ENCODE data around the gene C14orf119. TPM values are rescaled to one million over a fixed set of nuclear protein-coding genes. Genes with fewer than 3 reads are reported as not detected.

The C14orf119 gene
- total and polyA plus RNA-seq, 8 donors, result 52.6 to 67.6 (median 63.5) TPM

- intact Hi-C loops (cut with DNase I), result no loop called here
- Histone ChIP-seq H3K4me3 (peak within 1 kb of the TSS in 1 of 2 donors; percentile 22), H3K27me3 (no peaks in the 10 kb centered on the region), H3K36me3 (no peaks in the 10 kb centered on the region), H3K4me1 (peaks cover 19 to 67% of the 10 kb centered on the region in 2 donors), H3K27ac (peak within 1 kb of the TSS in 1 of 2 donors; percentile 89), H3K9me3 (no peaks in the 10 kb centered on the region)
- DNase-seq (peak in 1 of 4 donors; percentile 83), ATAC-seq (no peak)
- TF ChIP-seq, protein P1, sequence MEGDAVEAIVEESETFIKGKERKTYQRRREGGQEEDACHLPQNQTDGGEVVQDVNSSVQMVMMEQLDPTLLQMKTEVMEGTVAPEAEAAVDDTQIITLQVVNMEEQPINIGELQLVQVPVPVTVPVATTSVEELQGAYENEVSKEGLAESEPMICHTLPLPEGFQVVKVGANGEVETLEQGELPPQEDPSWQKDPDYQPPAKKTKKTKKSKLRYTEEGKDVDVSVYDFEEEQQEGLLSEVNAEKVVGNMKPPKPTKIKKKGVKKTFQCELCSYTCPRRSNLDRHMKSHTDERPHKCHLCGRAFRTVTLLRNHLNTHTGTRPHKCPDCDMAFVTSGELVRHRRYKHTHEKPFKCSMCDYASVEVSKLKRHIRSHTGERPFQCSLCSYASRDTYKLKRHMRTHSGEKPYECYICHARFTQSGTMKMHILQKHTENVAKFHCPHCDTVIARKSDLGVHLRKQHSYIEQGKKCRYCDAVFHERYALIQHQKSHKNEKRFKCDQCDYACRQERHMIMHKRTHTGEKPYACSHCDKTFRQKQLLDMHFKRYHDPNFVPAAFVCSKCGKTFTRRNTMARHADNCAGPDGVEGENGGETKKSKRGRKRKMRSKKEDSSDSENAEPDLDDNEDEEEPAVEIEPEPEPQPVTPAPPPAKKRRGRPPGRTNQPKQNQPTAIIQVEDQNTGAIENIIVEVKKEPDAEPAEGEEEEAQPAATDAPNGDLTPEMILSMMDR (IDR thresholded peaks at IDR 0.05), result no peak
These were observed 23.4 kb downstream of the C14orf119 start, which contains the start of gene CEBPE for GRCh38 chr14:23118506-23119362. TSS of gene CEBPE (minus strand) at chr14:23119255. CDS start at chr14:23119091, 164 bp downstream.

DNA sequence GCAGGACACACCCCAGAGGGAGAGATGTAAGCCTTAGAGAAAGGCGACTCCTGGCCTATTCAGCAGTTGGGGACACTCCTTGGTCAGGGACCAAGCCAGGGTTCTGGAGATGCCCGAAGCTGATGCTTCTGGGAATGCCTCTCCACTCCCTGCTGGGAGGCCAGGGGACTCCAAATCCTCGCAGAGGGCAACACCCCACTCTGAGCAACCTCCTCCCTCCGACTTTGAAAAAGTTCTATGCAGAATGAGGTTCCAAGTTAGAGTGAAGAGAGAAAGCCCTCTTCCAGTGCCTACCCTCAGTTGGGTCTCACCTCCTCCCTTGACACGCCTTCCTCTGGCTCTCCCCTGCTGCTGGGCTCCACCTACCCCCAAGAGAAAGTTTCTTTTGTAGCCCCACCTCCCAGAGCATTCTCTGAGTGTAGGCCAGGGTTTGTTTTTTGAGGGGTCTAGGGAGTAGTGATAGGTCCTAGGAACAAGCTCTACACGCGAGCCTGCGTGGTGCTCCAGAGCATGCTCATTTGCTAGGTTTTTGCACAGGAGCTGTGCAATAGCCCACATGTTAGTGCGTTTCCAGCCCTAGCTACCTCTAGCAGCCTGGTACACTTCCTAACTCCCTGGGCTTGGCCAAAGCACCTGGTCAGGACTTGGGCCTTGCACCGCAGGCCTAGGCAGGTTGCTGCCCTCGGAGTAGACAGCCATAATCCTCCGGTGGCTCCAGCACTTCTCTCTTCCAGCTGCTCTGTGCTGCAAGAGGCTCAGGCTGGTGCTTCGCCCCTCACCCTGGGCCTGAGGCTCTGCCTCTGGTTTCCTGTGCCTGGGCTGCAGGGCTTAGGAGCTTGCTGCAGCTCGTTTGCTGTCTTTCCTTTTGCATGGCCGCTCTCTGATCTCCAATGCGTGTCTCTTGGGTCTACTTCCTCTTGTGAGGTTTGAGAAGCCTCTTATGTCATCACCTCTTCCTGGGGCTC is 24.3 kb downstream of the C14orf119 start:
- peak overlapping the region in 1 of 2 donors; percentile 89 for H3K27ac ChIP-seq

GRCh38 chr14:23120541-23121251 is 25.4 kb downstream of the C14orf119 start:
- TF ChIP-seq, protein P1 (IDR thresholded peaks at IDR 0.05), result peak; percentile 99
- intact Hi-C loops (cut with DNase I), result loop anchor here (5.0 to 10.0 kb wide), 2 partner anchors 64 to 67 kb away; partner anchors contain the start of gene SLC7A8 (in 1 of the 2)
- peak overlapping the region in 1 of 2 donors; percentile 89 for H3K27ac ChIP-seq
- ATAC-seq (peak; percentile 96), DNase-seq (peak; percentile 84 to 96 (median 92))
- H3K9me3 ChIP-seq, result no peaks in the 10 kb centered on the region
- H3K36me3 ChIP-seq, result no peaks in the 10 kb centered on the region
- no peak overlapping the region for H3K4me3 ChIP-seq
- H3K4me1 ChIP-seq, result peaks cover 11 to 47% of the 10 kb centered on the region in 2 donors
- no peaks in the 10 kb centered on the region for H3K27me3 ChIP-seq

More for the DNA sequence above, 24.3 kb downstream of the C14orf119 start:
- Histone ChIP-seq H3K4me1 (peaks cover 18 to 58% of the 10 kb centered on the region in 2 donors), H3K27me3 (no peaks in the 10 kb centered on the region), H3K36me3 (no peaks in the 10 kb centered on the region), H3K4me3 (no peak overlapping the region), H3K9me3 (no peaks in the 10 kb centered on the region)
- intact Hi-C loops (cut with DNase I), result loop anchor here (5.0 to 10.0 kb wide), 2 partner anchors 65 to 68 kb away; partner anchors contain the start of gene SLC7A8 (in 1 of the 2)
- peak; percentile 4 for ATAC-seq
- no peak for DNase-seq
- TF ChIP-seq, protein P1 (IDR thresholded peaks at IDR 0.05), result no peak

DNA sequence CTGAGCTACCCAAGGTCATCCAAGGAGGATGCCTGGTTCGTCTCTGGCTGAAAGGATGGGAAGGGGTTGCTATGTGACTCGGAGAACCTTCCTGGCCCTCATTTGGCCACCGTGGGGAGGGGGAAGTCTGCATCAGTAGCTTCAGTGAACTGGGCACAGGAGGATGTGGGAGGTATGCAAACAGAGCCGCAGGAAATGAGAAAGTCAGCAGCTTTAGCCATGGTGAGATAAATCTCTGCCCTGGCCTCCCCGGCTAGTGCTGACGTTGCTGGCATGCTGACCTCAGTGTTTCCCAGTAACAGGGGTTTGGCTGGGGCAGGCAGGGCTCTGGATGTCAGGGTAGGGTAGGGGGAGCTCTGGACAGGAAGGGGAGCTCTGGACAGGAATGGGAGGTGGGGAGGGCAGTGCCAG is 26.1 kb downstream of the C14orf119 start:
- Histone ChIP-seq H3K27me3 (no peaks in the 10 kb centered on the region), H3K27ac (no peak overlapping the region), H3K9me3 (no peaks in the 10 kb centered on the region), H3K4me1 (peaks cover 11 to 42% of the 10 kb centered on the region in 2 donors), H3K36me3 (peaks cover 0 to under 1% of the 10 kb centered on the region in 2 donors), H3K4me3 (no peak overlapping the region)
- DNase-seq (peak in 1 of 4 donors; percentile 57), ATAC-seq (peak; percentile 21)
- intact Hi-C loops (cut with DNase I), result loop anchor here (5.0 to 10.0 kb wide), 2 partner anchors 63 to 66 kb away; partner anchors contain the start of gene SLC7A8 (in 1 of the 2)
- TF ChIP-seq, protein P1 (IDR thresholded peaks at IDR 0.05), result no peak

Data from left lung (tissue), 10 donors.